T-helper 9 cell (primary cell): ENCODE measurements around the gene C19orf44.
"Not testable (repeated sequence)": the region's sequence is repeated elsewhere in the genome, so short reads cannot be mapped to it uniquely, and the experiment has no call there.

Experiments
- DNase-seq: peaks from one replicate; pipeline ENCODE4 v3.0.0-alpha.2; 2020
- total RNA-seq, 2 donors: gene quantifications; one replicate each; lab custom pipeline; 2026; lab: John Stamatoyannopoulos, UW

The C19orf44 gene
- 1.7 to 4.5 reads per million in 2 donors for total RNA-seq

DNA sequence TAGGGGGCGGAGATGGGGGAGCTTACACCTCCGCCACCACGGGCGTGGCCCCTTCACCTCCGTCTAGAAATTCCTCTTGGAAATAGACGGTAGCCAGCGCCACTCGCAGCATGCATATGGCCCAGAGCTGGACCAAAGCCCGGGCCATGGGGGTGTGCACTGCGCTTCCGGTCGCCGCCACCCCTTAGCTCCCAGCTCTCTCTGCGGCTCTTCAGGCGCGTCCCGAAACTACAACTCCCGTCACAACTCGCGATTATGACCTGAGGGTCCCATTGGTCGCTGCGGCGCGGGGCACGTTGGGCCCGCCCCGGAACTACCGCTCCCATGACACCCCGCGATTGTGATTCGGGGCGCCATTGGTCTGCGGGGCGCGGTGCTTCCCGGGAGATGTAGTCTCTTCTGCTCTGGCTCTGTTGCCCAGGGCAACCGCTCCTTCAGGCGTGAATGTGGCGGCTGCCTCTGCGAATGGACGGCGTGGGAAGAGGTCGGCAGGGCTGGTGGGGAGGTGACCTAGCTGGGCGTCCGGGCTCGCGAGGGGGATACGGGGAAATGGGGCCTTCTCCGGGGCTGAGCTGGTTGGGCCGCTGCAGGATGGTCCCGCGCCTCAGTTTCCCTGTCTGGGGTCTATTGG is at the start of gene C19orf44, which contains the start of gene CALR3:
C19orf44 (plus strand) TSS at position 413 of the 631 bp plus-strand sequence. CDS start 4,399 bp downstream, outside the sequence.
CALR3 (minus strand) TSS at position 186 of the 631 bp plus-strand sequence; CDS start at position 148, 38 bp downstream.
- peak; percentile 93 for DNase-seq

DNA sequence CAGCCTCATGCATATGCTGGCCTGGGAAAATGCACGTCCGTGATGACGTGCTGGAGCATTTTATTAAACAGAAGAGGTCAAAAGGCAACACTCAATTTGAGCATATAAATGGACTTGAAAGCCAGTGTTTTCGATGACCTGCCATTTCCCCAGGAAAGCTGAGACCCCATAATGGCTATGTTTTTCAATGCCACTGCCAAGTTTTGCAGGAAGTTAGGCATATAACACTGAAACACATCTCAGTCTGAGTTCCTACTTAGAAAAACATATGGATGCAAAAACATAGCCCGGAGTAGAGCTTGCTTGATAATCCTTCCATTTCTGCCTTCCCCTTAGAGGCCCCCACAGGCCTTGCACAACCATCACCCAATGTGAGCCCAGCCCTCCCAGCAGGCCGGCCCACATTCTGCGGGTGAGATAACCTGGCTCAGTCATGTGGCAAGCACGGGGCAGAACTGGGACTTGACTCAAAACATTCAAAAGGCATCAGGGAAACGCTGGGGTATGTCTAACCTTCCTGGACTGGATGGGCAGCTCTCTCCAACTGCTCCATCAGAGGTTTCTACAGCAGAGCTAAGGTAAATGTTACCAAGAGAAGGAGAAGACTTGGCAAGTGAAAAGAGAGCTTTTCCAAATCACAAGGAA is 49.3 kb upstream of the C19orf44 start:
- DNase-seq, result no peak

DNA sequence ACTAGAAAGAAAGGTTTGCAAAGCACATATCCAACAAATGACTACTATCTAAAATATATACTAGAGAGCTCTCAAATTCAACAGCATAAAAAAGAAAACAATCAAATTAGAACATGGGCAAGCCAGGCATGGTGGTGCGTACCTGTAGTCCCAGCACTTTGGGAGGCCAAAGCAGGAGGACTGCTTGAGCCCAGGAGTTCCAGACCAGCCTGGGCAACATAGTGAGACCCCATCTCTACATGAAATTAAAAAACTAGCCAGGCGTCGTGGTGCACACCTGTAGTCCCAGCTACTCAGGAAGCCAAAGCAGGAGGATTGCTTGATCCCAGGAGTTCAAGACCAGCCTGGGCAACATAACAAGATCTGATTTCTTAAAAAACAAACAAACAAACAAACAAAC is 47.3 kb upstream of the C19orf44 start:
- not testable (repeated sequence) for DNase-seq

- DNase-seq, result no peak
Observed at GRCh38 chr19:16449330-16449961, 46.7 kb upstream of the C19orf44 start.

DNA sequence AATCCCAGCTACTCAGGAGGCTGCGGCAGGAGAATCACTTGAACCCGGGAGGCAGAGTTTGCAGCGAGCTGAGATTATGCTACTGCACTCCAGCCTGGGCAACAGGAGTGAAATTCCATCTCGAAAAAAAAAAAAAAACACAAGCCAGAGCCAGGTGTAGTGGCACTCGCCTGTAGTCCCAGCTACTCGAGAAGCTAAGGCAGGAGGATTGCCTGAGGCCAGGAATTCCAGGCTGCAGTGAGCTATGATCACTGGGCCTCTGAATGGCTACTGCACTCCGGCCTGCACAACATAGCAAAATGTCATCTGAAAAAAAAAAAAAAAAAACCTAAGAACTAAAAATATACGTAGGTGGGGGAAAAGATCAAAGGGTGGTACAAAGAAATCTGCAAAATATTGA is 43.9 kb upstream of the C19orf44 start:
- DNase-seq, result no peak

- DNase-seq, result no peak
Observed at GRCh38 chr19:16454351-16454918, 41.8 kb upstream of the C19orf44 start.

DNA sequence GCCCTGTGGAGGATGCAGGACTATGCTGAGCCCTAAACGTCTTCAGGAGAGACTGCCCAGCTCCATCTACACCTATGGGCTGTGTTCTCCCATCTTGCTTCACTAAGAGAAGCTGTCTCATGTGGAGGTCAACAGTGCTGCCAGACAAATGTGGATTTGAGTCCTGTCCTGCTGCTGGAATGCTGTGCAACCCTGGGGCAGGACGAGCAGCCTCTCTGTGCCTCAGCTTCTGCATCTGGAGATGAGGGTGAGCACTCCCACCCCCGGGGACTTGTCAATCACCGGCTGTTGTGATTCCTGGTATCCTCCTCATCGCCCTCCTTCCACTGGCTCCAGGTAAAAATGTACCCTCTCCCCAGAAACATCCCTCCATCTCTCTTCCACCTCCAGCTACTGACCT is 40.7 kb upstream of the C19orf44 start:
- DNase-seq, result no peak

GRCh38 chr19:16456652-16457194 is 39.5 kb upstream of the C19orf44 start:
- no peak for DNase-seq

DNA sequence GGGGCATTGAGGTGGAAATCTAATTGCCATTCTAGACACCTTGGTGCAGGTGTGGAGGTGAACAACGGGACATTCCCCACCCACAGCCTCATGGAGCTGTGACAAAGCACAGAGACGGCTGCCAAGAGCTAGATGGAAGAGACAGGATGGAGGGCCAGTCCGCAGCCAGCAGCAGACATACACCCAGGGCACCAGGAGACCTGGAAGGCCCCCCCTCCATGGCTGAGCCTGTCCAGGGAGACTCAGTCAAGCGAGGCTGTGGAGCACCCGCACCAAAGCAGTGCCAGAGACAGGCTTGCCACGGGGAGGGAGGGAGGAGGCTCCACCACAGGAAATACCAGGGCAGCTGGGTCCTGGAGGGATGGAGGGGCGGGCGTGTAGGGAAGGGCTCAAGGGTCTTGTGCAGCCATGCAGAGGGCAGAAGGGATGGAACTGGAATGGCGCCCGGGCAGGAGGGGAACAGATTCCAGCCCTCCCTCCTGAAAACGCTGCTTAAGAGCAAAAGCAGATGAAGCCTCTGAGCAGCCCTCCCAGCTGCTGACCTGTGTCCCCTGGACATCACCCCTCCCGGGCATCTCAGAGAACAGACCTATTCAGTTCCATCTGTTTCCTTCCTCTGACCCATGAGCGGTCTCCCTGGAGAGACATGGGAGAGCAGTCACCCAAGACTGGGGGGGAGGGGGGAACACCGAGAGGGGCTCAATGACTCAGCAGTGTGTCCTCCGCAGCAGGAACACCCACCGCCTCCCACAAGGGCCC is 38.8 kb upstream of the C19orf44 start:
- DNase-seq, result no peak

DNA sequence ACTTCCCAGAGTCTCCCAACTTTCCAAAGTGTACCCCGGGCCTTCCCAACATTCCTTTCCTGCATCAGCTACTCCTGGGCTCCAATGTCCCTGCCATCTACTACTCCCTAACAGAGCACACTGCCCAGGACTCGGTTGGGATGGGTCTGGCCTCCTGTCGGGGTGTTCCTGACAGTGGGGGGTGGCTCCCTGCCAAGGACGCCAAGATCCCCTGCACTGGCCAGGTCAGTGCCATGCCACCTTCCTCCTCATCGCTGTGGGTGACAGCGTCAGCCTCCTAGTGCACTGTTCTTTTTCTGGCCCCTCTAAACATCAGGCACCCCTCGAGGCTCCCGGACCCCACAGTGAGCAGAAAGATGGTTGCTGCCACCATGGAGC is 38.3 kb upstream of the C19orf44 start:
- DNase-seq, result no peak

- no peak for DNase-seq
Observed at GRCh38 chr19:16458391-16459341, 37.5 kb upstream of the C19orf44 start.

- no peak for DNase-seq
Observed at GRCh38 chr19:16459680-16460079, 36.5 kb upstream of the C19orf44 start.

- DNase-seq, result no peak
Observed at GRCh38 chr19:16460454-16460853, 35.7 kb upstream of the C19orf44 start.

DNA sequence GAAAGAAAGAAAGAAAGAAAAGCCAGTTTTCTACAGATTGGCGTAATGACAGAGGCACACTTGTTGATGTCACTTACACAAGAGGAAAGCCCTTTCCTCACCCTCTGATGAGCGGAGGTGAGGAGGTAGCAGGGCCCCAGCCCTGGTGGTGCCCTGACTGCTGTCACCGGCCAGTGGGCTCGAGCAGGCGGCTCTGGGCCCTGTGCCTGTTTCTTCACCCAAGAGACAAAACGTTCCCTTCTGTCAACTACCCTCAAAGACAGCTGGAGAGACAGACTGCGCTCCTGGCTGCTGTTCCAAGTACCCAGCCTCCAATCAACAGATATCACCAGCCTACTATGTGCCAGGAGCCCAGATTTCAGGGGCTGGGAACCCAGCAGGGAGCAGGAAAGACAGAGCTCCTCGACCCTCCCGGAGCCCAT is 34.6 kb upstream of the C19orf44 start:
- no peak for DNase-seq

DNA sequence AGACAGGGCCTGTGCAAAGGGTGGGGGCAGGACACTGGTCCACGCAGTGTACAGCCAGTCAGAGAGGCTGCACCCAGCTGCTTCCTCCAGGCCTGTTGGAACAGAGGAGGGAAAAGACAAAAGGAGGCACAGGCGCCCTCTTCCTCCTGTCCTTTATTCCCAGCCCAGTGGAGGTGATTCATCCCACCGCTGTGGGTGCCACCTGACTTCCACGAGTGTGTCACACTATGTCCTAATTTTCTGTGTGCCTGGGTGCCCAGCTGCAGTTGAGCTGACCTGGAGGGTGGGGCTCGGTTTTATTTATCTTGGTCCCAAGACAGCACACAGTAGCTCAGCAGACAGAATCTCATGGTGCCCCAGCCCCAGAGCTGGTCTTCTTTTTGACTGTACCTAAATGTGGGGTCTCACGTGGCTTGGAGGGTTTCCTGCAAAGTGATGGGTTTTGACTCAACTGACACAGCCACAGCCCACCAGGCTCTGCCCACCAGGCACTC is 33.4 kb upstream of the C19orf44 start:
- no peak for DNase-seq

GRCh38 chr19:16463341-16463990 is 32.7 kb upstream of the C19orf44 start:
- DNase-seq, result no peak

- DNase-seq, result no peak
Observed at GRCh38 chr19:16463991-16464575, 32.1 kb upstream of the C19orf44 start.

GRCh38 chr19:16465239-16465638 is 31.0 kb upstream of the C19orf44 start:
- no peak for DNase-seq

DNA sequence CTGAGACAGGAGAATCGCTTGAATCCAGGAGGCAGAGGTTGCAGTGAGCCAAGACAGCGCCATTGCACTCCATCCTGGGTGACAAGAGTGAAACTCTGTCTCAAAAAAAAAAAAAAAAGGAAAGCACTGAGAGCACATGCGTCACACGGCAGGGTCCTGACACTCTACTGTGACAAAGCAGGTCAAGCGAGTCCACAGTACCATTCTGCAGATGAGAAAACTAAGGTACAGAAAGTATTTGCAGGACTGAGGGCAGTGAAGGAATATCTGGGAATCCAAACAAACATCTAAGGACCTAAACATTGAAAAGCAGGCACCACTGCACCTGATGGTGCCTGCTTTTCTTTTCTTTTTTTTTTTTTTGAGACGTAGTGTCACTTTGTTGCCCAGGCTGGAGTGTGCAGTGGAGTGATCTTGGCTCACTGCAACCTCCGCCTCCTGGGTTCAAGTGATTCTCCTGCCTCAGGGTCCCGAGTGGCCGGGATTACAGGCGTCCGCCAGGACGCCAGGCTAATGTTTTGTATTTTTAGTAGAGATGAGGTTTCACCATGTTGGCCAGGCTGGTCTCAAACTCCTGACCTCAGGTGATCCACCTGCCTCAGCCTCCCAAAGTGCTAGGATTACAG is 29.3 kb upstream of the C19orf44 start:
- DNase-seq, result not testable (repeated sequence)

- DNase-seq, result no peak
Observed at GRCh38 chr19:16467581-16467980, 28.6 kb upstream of the C19orf44 start.
